Endometrium (tissue), 2 donors: ENCODE results near the gene KRTAP5-1.

Source experiments
- FAIRE-seq: peaks from 2 replicates; lab custom pipeline; 2012; peaks lifted over from hg19 to GRCh38; lab: Jason Lieb, UNC
- donor health status: control.
- donor health status: control.

The KRTAP5-1 gene

GRCh38 chr11:1542267-1542666 lies 42.8 kb downstream of the KRTAP5-1 start:
- no peak for FAIRE-seq

GRCh38 chr11:1541474-1542204 lies 43.4 kb downstream of the KRTAP5-1 start:
- no peak for FAIRE-seq

GRCh38 chr11:1540074-1540473 lies 45.0 kb downstream of the KRTAP5-1 start:
- no peak for FAIRE-seq

- no peak for FAIRE-seq
Measured at GRCh38 chr11:1538153-1538552, 46.9 kb downstream of the KRTAP5-1 start.

GRCh38 chr11:1536065-1536843 lies 48.8 kb downstream of the KRTAP5-1 start:
- FAIRE-seq, result no peak

- FAIRE-seq, result no peak
Measured at GRCh38 chr11:1534682-1535081, 50.4 kb downstream of the KRTAP5-1 start.
